Neural crest cell (in vitro differentiated cells): ENCODE data around the gene ITGBL1. TPM values are rescaled to one million over a fixed set of nuclear protein-coding genes. Genes with fewer than 3 reads are reported as not detected.

Experiments used
- DNase-seq: peaks from one replicate; pipeline ENCODE4 v3.0.0; 2021; ENCODE audit warnings: low read depth, mixed read lengths, low spot score
- H3K27ac Mint-ChIP-seq: one replicate; pipeline ENCODE4 v1.8.0; 2021; ENCODE audit warnings: mild to moderate bottlenecking, mixed read lengths; ENCODE audit not compliant: unreplicated experiment
- H3K27me3 Mint-ChIP-seq: 2 replicates; pipeline ENCODE4 v1.8.0; 2021; ENCODE audit warnings: low read depth, mild to moderate bottlenecking, mixed read lengths
- H3K36me3 Mint-ChIP-seq: 2 replicates; pipeline ENCODE4 v1.8.0; 2021; ENCODE audit warnings: low read depth, mild to moderate bottlenecking, mixed read lengths
- H3K4me1 Mint-ChIP-seq: 2 replicates; pipeline ENCODE4 v1.8.0; 2021; ENCODE audit warnings: mixed read lengths
- H3K4me3 Mint-ChIP-seq: one replicate; pipeline ENCODE4 v1.8.0; 2021; ENCODE audit warnings: mild to moderate bottlenecking, mixed read lengths
- H3K9me3 Mint-ChIP-seq: 2 replicates; pipeline ENCODE4 v1.8.0; 2021; ENCODE audit warnings: mixed read lengths
- CTCF ChIP-seq: fragments of 200-600 bp; sonication (generic); conservative IDR thresholded peaks from 2 replicates; pipeline ENCODE4 v1.5.0; 2021; ENCODE audit warnings: antibody characterized with exemption, mild to moderate bottlenecking
- total RNA-seq: library from RNA; stranded (reverse); gene quantifications from 2 replicates; pipeline ENCODE4 v1.2.1, GENCODE V29; 2021

Gene ITGBL1
- total RNA-seq, 1 donor from 2014 or later, result not detected

DNA sequence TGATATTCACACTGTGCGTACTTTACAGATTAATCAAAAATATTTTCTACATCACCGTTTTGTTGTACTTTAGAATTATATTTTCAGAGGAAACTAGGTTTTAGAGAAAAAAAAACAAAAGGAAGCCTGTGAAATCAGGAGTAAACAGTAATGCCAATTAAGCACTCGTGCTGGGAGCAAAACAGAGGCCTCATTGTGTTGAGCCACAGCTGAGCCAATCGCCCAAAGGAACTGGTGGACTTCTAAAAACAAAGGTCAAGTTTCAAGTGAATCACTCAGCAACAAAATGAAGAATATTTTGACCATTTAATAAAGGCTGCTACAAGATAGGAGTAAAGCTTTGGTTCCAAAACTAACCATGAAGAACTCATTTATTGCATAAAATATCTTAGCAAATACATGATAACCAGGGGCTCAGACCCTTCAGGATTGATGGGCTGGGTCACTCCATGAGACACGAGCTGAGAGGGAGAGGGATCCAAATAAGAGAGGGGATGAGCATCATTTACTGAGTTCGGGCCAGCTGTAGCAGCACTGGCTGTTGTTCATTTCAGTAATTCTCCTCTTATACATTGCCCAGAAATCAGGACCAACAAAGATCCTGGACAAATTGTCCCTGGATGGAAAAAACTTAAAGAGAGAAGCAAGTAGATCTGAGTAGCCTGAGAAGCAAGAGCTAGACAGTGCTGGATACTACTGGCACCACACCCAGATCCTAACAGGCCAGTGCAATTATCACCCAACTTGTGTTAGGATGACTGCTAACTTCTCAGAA lies 27.9 kb upstream of the ITGBL1 start:
- DNase-seq, result no peak
- no peak for TF ChIP-seq CTCF
- Mint-ChIP-seq H3K27ac (peak overlapping the region; percentile 6), H3K9me3 (no peaks in the 10 kb centered on the region), H3K36me3 (no peaks in the 10 kb centered on the region), H3K27me3 (no peaks in the 10 kb centered on the region), H3K4me1 (peaks cover 32% of the 10 kb centered on the region), H3K4me3 (peak overlapping the region; percentile 18)

DNA sequence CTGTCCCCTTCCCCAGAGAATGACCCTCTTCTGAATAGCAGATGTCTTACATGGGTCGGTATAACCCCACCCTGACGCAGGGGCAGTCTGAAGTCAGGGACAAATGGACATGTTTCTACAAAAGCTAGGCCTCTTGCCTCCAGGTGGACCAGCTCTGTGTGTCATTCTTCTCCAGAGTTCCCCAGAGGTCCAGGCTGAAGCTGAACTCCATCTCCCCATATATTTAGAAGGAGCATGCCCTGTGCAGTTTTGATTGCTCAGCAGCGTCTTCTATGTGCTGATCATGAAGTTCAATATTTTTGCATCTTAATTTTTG lies 27.4 kb upstream of the ITGBL1 start:
- no peak overlapping the region for H3K27ac Mint-ChIP-seq
- no peak for DNase-seq
- TF ChIP-seq CTCF, result no peak
- no peak overlapping the region for H3K4me3 Mint-ChIP-seq
- no peaks in the 10 kb centered on the region for H3K27me3 Mint-ChIP-seq
- H3K9me3 Mint-ChIP-seq, result no peaks in the 10 kb centered on the region
- H3K36me3 Mint-ChIP-seq, result no peaks in the 10 kb centered on the region
- peaks cover 32% of the 10 kb centered on the region for H3K4me1 Mint-ChIP-seq

GRCh38 chr13:101425623-101426022 lies 26.9 kb upstream of the ITGBL1 start:
- Mint-ChIP-seq H3K4me3 (no peak overlapping the region), H3K9me3 (no peaks in the 10 kb centered on the region), H3K36me3 (no peaks in the 10 kb centered on the region), H3K27ac (no peak overlapping the region), H3K4me1 (peaks cover 32% of the 10 kb centered on the region), H3K27me3 (no peaks in the 10 kb centered on the region)
- TF ChIP-seq CTCF, result no peak
- DNase-seq, result no peak

DNA sequence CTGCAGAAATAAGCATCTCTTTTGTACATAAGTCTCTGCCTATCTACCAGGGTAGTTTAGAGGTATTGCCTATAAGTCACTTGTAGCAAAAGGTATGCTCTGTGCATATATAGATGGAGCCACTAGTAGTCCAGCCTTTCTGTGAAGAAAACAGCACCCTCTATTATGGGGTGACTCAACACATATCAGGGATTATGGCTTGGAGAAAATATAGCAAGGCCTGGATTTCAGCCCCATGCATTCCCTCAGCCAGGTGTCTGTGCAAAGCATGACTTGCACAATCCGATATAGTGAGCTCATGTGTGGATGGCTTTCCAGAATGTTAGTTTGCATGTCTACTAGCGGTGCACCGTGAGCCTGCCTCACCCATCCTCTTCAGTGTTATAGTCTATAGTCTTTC lies 22.7 kb upstream of the ITGBL1 start:
- no peak for DNase-seq
- Mint-ChIP-seq H3K4me3 (no peak overlapping the region), H3K36me3 (no peaks in the 10 kb centered on the region), H3K27ac (no peak overlapping the region), H3K27me3 (no peaks in the 10 kb centered on the region), H3K4me1 (peaks cover 9% of the 10 kb centered on the region), H3K9me3 (no peaks in the 10 kb centered on the region)
- TF ChIP-seq CTCF, result no peak

DNA sequence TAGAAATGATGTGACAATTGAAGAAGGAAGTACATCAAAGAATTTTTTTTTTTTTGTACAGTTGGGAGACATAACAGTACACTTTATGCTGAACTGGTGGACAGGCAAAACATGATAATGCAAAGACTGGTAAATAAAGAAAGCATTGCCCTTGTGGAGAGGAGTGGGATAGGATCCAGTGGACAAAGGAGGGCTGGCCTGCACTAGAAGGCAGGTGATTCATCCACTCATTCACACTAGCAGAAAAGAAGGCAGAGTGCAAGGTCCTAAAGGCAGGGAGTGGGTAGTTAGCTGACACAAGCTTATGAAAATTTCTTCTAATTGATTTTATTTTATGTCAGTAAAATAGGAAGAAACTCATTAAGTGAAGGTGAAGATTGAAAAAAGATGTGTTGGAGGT lies 18.6 kb upstream of the ITGBL1 start:
- no peak overlapping the region for H3K27ac Mint-ChIP-seq
- no peaks in the 10 kb centered on the region for H3K36me3 Mint-ChIP-seq
- no peaks in the 10 kb centered on the region for H3K27me3 Mint-ChIP-seq
- DNase-seq, result no peak
- no peak for TF ChIP-seq CTCF
- no peak overlapping the region for H3K4me3 Mint-ChIP-seq
- no peaks in the 10 kb centered on the region for H3K4me1 Mint-ChIP-seq
- peaks cover 2% of the 10 kb centered on the region for H3K9me3 Mint-ChIP-seq
